HepG2 (cell line): ENCODE results near the gene RIPK1. TPM values are rescaled to one million over a fixed set of nuclear protein-coding genes. Genes with fewer than 3 reads are reported as not detected.

ENCODE experiments used
- NR3C1 ChIP-seq: sonication (generic); formaldehyde crosslinking; IDR thresholded peaks from 2 replicates; pipeline ENCODE4 v1.4.0; 2020; ENCODE audit warnings: missing genetic modification reagents
- PAF1 ChIP-seq: IDR thresholded peaks from 2 replicates; pipeline ENCODE4 v1.6.1; 2016; ENCODE audit warnings: missing genetic modification reagents, missing compliant biosample characterization
- SAP130 ChIP-seq: IDR thresholded peaks from 2 replicates; pipeline ENCODE4 v1.6.1; 2016; ENCODE audit warnings: low read depth
- ZNF556 ChIP-seq: sonication (generic); formaldehyde crosslinking; IDR thresholded peaks from 2 replicates; pipeline ENCODE4 v1.4.0; 2020; ENCODE audit warnings: mild to moderate bottlenecking, missing genetic modification reagents, borderline replicate concordance
- ZNF792 ChIP-seq: IDR thresholded peaks from 2 replicates; pipeline ENCODE4 v1.6.1; 2016
- polyA plus RNA-seq, 8 experiments: library from polyadenylated mRNA; depleted of rRNA in 3 of 8; stranded (reverse) in 7 of 8; unstranded in 1 of 8; fragments of >200 nt; fragmentation: Illumina TruSeq in 4 of 8; extraction: Trizol in 4 of 8; gene quantifications; 2 replicates each; pipeline versions ENCODE4 v1.2.1 to v1.2.3, GENCODE V29; 2011 to 2016; ENCODE audit warnings: low read depth in 4 of 8, missing spikeins in 1 of 8, mixed read lengths in 1 of 8; ENCODE audit not compliant: insufficient read depth in 1 of 8
- total RNA-seq, 5 experiments: library from RNA; depleted of rRNA; stranded (reverse); fragments of >200 nt; fragmentation: Illumina TruSeq; extraction: Trizol; gene quantifications; 2 replicates each; pipeline ENCODE4 v1.2.3, GENCODE V29; 2016; ENCODE audit warnings: low read depth in 1 of 5
- TF ChIP-seq, protein P1 (sequence below): sonication (generic); formaldehyde crosslinking; conservative IDR thresholded peaks from 2 replicates; pipeline ENCODE4 v1.4.0; 2020; ENCODE audit warnings: missing genetic modification reagents
- TF ChIP-seq, protein P2 (sequence below): sonication (generic); formaldehyde crosslinking; IDR thresholded peaks from 2 replicates; pipeline ENCODE4 v1.4.0; 2020; ENCODE audit warnings: missing genetic modification reagents
- TF ChIP-seq, protein P3 (sequence below): sonication (generic); formaldehyde crosslinking; conservative IDR thresholded peaks from 2 replicates; pipeline ENCODE4 v1.8.0; 2022; ENCODE audit warnings: missing genetic modification reagents

The RIPK1 gene
- total and polyA plus RNA-seq, 2 of the 13 experiments (the other 11 are each of a cell fraction or from before 2014, with no cell fraction given) = 9.0 to 10.3 TPM

DNA sequence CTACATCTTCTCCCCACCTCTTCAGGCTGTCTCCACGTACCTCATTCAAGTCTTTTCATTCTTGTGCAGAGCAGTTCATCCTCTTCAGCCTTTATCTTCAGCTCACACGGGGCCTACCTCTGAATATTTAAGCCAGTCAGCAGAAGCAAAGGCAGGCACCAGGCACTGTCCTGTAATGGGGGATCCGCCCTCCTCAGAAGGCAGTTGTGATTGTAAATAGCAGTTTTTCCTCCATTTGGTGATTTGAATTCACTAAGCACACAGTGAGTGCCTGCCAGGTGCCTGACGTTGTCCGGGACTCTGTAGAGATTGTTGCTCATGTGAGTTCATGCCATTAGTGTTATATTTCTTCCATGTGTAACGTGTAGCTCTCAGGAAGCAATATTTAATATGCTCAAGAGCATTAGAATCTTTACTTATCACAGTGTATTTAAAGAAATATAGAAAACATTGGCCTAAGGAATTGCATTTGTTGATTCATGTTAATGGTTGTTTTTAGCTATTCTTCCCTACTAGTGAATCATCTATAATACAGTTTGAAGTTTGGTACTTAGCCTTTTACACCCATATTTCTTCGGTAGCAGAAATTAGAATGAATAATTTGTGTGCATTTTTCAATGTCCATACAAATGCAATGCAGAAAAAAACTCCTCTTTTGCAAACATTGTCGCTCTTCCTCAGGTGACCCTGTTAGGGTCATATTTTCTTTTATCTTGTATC is 68.2 kb downstream of the RIPK1 start (continued):
- TF ChIP-seq, protein P1, sequence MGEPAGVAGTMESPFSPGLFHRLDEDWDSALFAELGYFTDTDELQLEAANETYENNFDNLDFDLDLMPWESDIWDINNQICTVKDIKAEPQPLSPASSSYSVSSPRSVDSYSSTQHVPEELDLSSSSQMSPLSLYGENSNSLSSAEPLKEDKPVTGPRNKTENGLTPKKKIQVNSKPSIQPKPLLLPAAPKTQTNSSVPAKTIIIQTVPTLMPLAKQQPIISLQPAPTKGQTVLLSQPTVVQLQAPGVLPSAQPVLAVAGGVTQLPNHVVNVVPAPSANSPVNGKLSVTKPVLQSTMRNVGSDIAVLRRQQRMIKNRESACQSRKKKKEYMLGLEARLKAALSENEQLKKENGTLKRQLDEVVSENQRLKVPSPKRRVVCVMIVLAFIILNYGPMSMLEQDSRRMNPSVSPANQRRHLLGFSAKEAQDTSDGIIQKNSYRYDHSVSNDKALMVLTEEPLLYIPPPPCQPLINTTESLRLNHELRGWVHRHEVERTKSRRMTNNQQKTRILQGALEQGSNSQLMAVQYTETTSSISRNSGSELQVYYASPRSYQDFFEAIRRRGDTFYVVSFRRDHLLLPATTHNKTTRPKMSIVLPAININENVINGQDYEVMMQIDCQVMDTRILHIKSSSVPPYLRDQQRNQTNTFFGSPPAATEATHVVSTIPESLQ (CRISPR knock-in tag) = no peak
- no peak for TF ChIP-seq PAF1 (CRISPR knock-in tag)
- TF ChIP-seq, protein P2, sequence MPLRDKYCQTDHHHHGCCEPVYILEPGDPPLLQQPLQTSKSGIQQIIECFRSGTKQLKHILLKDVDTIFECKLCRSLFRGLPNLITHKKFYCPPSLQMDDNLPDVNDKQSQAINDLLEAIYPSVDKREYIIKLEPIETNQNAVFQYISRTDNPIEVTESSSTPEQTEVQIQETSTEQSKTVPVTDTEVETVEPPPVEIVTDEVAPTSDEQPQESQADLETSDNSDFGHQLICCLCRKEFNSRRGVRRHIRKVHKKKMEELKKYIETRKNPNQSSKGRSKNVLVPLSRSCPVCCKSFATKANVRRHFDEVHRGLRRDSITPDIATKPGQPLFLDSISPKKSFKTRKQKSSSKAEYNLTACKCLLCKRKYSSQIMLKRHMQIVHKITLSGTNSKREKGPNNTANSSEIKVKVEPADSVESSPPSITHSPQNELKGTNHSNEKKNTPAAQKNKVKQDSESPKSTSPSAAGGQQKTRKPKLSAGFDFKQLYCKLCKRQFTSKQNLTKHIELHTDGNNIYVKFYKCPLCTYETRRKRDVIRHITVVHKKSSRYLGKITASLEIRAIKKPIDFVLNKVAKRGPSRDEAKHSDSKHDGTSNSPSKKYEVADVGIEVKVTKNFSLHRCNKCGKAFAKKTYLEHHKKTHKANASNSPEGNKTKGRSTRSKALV = no peak
- TF ChIP-seq ZNF792 (CRISPR knock-in tag) = no peak
- no peak for TF ChIP-seq ZNF556 (CRISPR knock-in tag)
- 0 out of 2 replicates have a peak, but pooled peaks have one; percentile 3 for TF ChIP-seq SAP130 (CRISPR knock-in tag)
- no peak for TF ChIP-seq NR3C1 (CRISPR knock-in tag)
- TF ChIP-seq, protein P3, sequence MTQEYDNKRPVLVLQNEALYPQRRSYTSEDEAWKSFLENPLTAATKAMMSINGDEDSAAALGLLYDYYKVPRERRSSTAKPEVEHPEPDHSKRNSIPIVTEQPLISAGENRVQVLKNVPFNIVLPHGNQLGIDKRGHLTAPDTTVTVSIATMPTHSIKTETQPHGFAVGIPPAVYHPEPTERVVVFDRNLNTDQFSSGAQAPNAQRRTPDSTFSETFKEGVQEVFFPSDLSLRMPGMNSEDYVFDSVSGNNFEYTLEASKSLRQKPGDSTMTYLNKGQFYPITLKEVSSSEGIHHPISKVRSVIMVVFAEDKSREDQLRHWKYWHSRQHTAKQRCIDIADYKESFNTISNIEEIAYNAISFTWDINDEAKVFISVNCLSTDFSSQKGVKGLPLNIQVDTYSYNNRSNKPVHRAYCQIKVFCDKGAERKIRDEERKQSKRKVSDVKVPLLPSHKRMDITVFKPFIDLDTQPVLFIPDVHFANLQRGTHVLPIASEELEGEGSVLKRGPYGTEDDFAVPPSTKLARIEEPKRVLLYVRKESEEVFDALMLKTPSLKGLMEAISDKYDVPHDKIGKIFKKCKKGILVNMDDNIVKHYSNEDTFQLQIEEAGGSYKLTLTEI (CRISPR knock-in tag) = no peak
